ENCODE measurements around the gene UBR3. TPM values are rescaled to one million over a fixed set of nuclear protein-coding genes. Genes with fewer than 3 reads are reported as not detected.

Gene UBR3
- total RNA-seq, 6 donors from 2014 or later: 27.8 to 126 (median 44.7) TPM

GRCh38 chr2:169976335-169976851 is 149.1 kb downstream of the UBR3 start:
- Histone ChIP-seq H3K27ac (no peak overlapping the region), H3K9me3 (peaks cover 7 to 13% (median 9%) of the 10 kb centered on the region in 4 donors), H3K27me3 (no peaks in the 10 kb centered on the region), H3K4me3 (no peak overlapping the region), H3K36me3 (peaks cover 0 to 9% (median 0%) of the 10 kb centered on the region in 4 donors), H3K4me1 (no peaks in the 10 kb centered on the region)
- ATAC-seq (ENCODE audit: low FRiP score in 2 of 2) (no peak), DNase-seq (no peak)
- TF ChIP-seq EP300 (IDR thresholded peaks at IDR 0.05) (no peak), CTCF (IDR thresholded peaks at IDR 0.05) (no peak), POLR2A (IDR thresholded peaks at IDR 0.05) (no peak), POLR2AphosphoS5 (IDR thresholded peaks at IDR 0.05) (no peak)

GRCh38 chr2:169977530-169977929 is 150.3 kb downstream of the UBR3 start:
- no peak overlapping the region for H3K27ac ChIP-seq
- no peak for TF ChIP-seq EP300 (IDR thresholded peaks at IDR 0.05)
- no peak for TF ChIP-seq POLR2A (IDR thresholded peaks at IDR 0.05)
- TF ChIP-seq CTCF (IDR thresholded peaks at IDR 0.05): no peak
- no peak for TF ChIP-seq POLR2AphosphoS5 (IDR thresholded peaks at IDR 0.05)
- WGBS, 2 donors: 92 to 96% methylated on average over 3 of the region's 3 CpGs
- peaks cover 7 to 13% (median 9%) of the 10 kb centered on the region in 4 donors for H3K9me3 ChIP-seq
- DNase-seq (no peak), ATAC-seq (ENCODE audit: low FRiP score in 2 of 2) (no peak)
- peaks cover 0 to 9% (median 0%) of the 10 kb centered on the region in 4 donors for H3K36me3 ChIP-seq
- H3K27me3 ChIP-seq: no peaks in the 10 kb centered on the region
- H3K4me3 ChIP-seq: no peak overlapping the region
- H3K4me1 ChIP-seq: no peaks in the 10 kb centered on the region

- H3K9me3 ChIP-seq: peaks cover 7 to 13% (median 9%) of the 10 kb centered on the region in 4 donors
- WGBS, 2 donors: 79 to 100% methylated on average over 1 to 2 of the region's 2 CpGs
- TF ChIP-seq POLR2A (IDR thresholded peaks at IDR 0.05) (no peak), POLR2AphosphoS5 (IDR thresholded peaks at IDR 0.05) (no peak), CTCF (IDR thresholded peaks at IDR 0.05) (no peak), EP300 (IDR thresholded peaks at IDR 0.05) (no peak)
- no peaks in the 10 kb centered on the region for H3K27me3 ChIP-seq
- no peak overlapping the region for H3K27ac ChIP-seq
- ATAC-seq (ENCODE audit: low FRiP score in 2 of 2) (peak; percentile 30 to 31), DNase-seq (no peak)
- no peaks in the 10 kb centered on the region for H3K4me1 ChIP-seq
- peaks cover 0 to 9% (median 0%) of the 10 kb centered on the region in 4 donors for H3K36me3 ChIP-seq
- no peak overlapping the region for H3K4me3 ChIP-seq
Observed at GRCh38 chr2:169978402-169979017, 151.3 kb downstream of the UBR3 start.

- no peak for ATAC-seq (ENCODE audit: low FRiP score in 2 of 2)
- TF ChIP-seq POLR2A (IDR thresholded peaks at IDR 0.05) (no peak), CTCF (IDR thresholded peaks at IDR 0.05) (no peak), EP300 (IDR thresholded peaks at IDR 0.05) (no peak), POLR2AphosphoS5 (IDR thresholded peaks at IDR 0.05) (no peak)
- peaks cover 7 to 13% (median 9%) of the 10 kb centered on the region in 4 donors for H3K9me3 ChIP-seq
- peaks cover 0 to 9% (median 0%) of the 10 kb centered on the region in 4 donors for H3K36me3 ChIP-seq
- no peak for DNase-seq
- no peaks in the 10 kb centered on the region for H3K27me3 ChIP-seq
- WGBS, 2 donors: 70 to 97% methylated on average over 2 of the region's 2 CpGs
- no peak overlapping the region for H3K27ac ChIP-seq
- no peak overlapping the region for H3K4me3 ChIP-seq
- no peaks in the 10 kb centered on the region for H3K4me1 ChIP-seq
Observed at GRCh38 chr2:169979025-169979424, 151.8 kb downstream of the UBR3 start.

- Histone ChIP-seq H3K27me3 (no peaks in the 10 kb centered on the region), H3K4me3 (no peak overlapping the region), H3K36me3 (peaks cover 0 to 9% (median 0%) of the 10 kb centered on the region in 4 donors), H3K27ac (no peak overlapping the region), H3K4me1 (no peaks in the 10 kb centered on the region), H3K9me3 (peaks cover 7 to 13% (median 9%) of the 10 kb centered on the region in 4 donors)
- no peak for TF ChIP-seq POLR2A (IDR thresholded peaks at IDR 0.05)
- no peak for TF ChIP-seq POLR2AphosphoS5 (IDR thresholded peaks at IDR 0.05)
- TF ChIP-seq CTCF (IDR thresholded peaks at IDR 0.05): no peak
- no peak for TF ChIP-seq EP300 (IDR thresholded peaks at IDR 0.05)
- 82 to 97% methylated on average over 4 of the region's 4 CpGs for WGBS, 2 donors
- ATAC-seq (ENCODE audit: low FRiP score in 2 of 2) (no peak), DNase-seq (no peak)
Observed at GRCh38 chr2:169980001-169980400, 152.7 kb downstream of the UBR3 start.
